Cardiac fibroblast (primary cell): ENCODE data around the gene GPR50.

Experiments
- DNase-seq, 2 donors: peaks; one replicate each; pipeline versions ENCODE4 v3.0.0 to v3.0.0-alpha.2; 2010; ENCODE audit warnings: low read depth in 2 of 2
- H3K4me3 ChIP-seq, 2 donors: replicated peaks in 1 of 2; 1 replicate in 1 of 2; 2 replicates in 1 of 2; pipeline ENCODE4 v1.5.1; 2011; ENCODE audit warnings: low read depth in 2 of 2, low read length in 2 of 2, mild to moderate bottlenecking in 2 of 2, moderate library complexity in 1 of 2
- TF ChIP-seq, protein P1 (sequence below): IDR thresholded peaks from one replicate; pipeline ENCODE4 v1.5.1; 2011; ENCODE audit warnings: low read depth, mild to moderate bottlenecking, low read length, inconsistent platforms

GPR50 gene

DNA sequence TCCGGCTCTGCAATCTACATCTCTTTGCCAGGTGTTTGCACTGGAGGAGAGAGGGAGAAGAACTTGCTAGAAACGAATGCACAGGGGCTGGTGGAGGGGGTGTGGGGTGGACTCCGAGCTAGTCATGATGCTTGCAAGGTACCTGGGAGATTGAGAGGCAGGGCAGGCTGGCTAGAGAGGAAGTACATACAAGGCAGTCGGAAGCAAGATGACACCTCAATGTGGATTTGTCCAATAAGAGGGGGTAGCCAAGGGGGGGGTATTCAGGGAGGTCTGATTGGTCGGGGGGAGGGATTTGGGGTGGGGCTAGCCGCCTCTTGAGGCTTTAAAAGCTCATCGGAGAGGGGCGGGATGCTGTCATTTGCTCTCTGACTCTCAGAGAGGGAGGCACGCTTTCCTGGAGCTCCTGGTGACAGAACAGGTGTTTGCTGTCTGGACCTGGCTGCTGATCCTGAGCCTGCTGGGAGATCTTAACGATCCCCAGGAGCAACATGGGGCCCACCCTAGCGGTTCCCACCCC, at the start of gene GPR50:
GPR50 (plus strand) TSS at position 354 of the 520 bp plus-strand sequence; CDS start at position 492, 138 bp downstream.
- H3K4me3 ChIP-seq, result no peak within 1 kb of the TSS
- TF ChIP-seq, protein P1, sequence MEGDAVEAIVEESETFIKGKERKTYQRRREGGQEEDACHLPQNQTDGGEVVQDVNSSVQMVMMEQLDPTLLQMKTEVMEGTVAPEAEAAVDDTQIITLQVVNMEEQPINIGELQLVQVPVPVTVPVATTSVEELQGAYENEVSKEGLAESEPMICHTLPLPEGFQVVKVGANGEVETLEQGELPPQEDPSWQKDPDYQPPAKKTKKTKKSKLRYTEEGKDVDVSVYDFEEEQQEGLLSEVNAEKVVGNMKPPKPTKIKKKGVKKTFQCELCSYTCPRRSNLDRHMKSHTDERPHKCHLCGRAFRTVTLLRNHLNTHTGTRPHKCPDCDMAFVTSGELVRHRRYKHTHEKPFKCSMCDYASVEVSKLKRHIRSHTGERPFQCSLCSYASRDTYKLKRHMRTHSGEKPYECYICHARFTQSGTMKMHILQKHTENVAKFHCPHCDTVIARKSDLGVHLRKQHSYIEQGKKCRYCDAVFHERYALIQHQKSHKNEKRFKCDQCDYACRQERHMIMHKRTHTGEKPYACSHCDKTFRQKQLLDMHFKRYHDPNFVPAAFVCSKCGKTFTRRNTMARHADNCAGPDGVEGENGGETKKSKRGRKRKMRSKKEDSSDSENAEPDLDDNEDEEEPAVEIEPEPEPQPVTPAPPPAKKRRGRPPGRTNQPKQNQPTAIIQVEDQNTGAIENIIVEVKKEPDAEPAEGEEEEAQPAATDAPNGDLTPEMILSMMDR, result no peak
- DNase-seq, result no peak

DNA sequence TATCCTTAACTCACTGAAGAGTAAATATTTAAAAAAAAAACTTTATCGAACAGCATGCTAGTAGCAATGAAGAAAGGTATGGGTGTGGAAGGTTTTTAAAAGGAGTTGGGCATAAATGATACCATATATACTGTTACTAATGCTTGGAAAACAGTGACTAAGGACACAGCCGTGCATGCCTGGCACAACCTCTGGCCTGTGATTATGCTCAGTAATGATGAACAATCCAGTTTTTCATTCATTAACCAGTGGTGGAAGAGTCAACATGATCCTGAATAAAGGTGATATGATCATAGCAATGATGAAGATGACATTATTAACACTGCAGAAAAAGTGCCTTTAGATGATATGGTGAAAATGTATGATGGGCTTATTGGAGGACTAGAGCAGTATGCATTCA, 43.9 kb upstream of the GPR50 start:
- no peak overlapping the region for H3K4me3 ChIP-seq
- no peak for DNase-seq
- TF ChIP-seq, protein P1, result no peak

DNA sequence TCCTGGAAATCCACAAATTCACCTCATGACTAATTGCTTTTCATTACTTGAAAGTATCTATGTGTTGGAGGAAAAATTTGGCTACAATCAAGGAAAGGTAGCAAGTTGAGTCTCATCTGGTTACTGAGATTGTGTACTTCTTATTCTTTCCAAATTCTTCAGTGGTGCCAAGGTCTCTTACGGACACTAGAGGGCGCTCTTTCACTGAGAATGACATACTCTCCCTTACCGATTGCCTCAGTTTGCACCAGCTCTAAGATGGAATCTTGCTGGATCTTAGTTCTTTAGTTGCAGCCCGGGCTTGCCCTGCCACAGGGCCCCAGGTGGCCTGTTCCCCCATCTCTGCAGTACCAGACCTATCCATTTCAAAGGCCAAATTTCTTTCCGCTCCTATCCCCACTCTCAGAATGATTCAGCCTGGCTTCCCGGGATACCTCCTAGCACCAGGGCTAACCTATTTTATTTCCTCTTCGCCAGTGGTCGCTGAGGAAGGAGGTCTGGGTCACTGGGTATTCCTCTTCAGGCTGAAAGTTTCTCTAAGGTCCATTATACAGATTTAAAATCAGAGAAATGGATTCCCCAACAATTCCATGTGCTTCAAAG, 24.6 kb upstream of the GPR50 start:
- H3K4me3 ChIP-seq, result no peak overlapping the region
- peak; percentile 57 to 66 for DNase-seq
- TF ChIP-seq, protein P1, result peak; percentile 57

DNA sequence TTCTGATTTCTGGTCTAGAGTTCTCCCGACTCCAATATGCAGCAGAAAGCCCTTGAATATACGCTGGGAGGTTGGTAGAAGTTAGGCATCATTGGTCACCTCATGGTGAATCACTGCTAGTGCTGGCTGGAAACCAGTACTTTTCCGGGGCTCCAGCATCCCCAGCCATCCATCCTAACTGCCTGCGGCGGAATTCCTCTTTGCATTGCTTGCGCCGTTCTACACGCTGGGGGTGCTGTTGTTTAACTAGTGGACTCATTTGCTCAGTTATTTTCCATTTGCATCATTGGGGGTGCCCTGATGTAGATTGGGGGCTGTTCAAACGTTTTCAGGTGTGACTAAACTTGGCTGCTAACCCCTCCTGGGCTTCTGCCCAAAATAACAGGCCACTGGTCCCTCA, 23.3 kb upstream of the GPR50 start:
- TF ChIP-seq, protein P1, result peak; percentile 2

DNA sequence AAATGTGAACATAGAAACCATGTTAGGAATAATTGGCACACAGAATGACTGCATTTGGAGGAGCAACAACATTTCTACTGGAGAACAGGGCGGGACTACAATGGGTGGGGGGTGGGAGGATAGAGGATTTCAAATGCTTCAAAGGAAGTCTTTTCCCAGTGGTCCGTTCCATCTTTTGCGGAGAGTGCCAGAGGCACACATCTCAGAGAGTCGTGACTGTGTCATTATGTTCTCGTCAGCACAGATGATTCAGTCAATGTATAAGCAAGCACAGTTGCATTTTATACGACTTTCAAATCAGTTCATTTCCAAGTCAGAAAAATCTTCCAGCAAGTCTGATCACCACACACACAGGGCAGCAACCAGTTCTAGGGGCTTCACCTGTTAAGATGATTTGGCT, 22.7 kb upstream of the GPR50 start:
- no peak for DNase-seq
- H3K4me3 ChIP-seq, result no peak overlapping the region
- TF ChIP-seq, protein P1, result no peak

More for the DNA sequence above, 23.3 kb upstream of the GPR50 start:
- H3K4me3 ChIP-seq, result no peak overlapping the region
- peak; percentile 3 to 28 for DNase-seq

DNA sequence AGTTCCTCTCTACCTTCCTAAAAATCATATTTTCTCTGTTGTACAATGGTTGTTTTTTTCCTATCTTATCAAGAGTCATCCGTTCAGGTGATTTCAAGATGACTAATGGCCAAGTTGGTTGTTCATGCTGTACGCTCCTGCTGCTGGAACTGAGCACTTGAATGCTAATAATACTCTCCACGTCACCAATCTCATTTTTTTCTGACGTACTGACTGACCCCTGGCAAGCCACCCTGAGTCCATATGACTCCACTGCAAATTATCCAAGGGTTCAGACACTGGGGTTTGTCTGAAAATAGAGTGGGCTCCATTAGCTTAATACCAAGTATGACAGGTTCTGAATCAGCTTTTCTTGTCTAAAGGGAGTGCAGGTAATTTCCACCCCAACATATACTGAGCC, 21.1 kb upstream of the GPR50 start:
- TF ChIP-seq, protein P1, result no peak
- DNase-seq, result no peak
- no peak overlapping the region for H3K4me3 ChIP-seq

DNA sequence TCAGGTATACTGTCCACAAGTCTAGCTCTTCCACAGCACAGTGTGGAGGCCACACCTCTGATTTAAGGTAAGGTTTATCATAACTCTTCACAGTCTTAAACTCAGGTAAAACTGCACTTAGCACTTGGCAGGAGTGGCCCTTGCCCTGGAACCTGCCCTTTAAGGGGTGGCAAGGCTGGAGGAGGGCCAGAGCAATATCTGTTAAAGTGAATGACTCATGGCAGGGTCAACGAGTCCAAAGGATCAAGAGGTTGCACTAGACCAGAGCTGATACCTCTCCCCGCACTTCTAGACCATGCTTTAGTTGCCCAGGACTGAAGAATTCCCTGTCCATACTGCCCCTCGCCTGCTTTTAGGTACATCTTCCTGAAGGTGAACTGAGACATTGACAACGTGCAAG, 14.7 kb upstream of the GPR50 start:
- TF ChIP-seq, protein P1, result no peak
- no peak for DNase-seq
- no peak overlapping the region for H3K4me3 ChIP-seq
